Skin epidermis (tissue), 12 donors: ENCODE measurements around the gene NHLRC4.
"Not testable (repeated sequence)": the region's sequence is repeated elsewhere in the genome, so short reads cannot be mapped to it uniquely, and the experiment has no call there.

ENCODE experiments used
- H3K27ac ChIP-seq, 21 experiments: fragments of 200-600 bp; sonication (generic) in 11 of 21; one replicate each; pipeline ENCODE4 v1.5.0; 2020; ENCODE audit warnings: mild to moderate bottlenecking in 3 of 21, inconsistent platforms in 2 of 21, moderate library complexity in 2 of 21
- H3K4me3 ChIP-seq, 7 experiments: fragments of 200-600 bp; sonication (generic) in 2 of 7; one replicate each; pipeline ENCODE4 v1.5.0; 2020; ENCODE audit warnings: inconsistent platforms in 2 of 7, mild to moderate bottlenecking in 2 of 7, moderate library complexity in 1 of 7

The NHLRC4 gene

GRCh38 chr16:590815-591200, 24.0 kb downstream of the NHLRC4 start:
- Histone ChIP-seq H3K4me3 (peak overlapping the region; percentile 52 to 95 (median 79)), H3K27ac (peak overlapping the region in 20 of 21 experiments; percentile 20 to 94 (median 86))

GRCh38 chr16:591231-591630, 24.4 kb downstream of the NHLRC4 start:
- peak overlapping the region in 5 of 7 experiments; percentile 52 to 89 (median 65) for H3K4me3 ChIP-seq
- peak overlapping the region in 13 of 21 experiments; percentile 72 to 94 (median 88) for H3K27ac ChIP-seq

- Histone ChIP-seq H3K27ac (peak overlapping the region in 20 of 21 experiments; percentile 4 to 94 (median 80)), H3K4me3 (peak overlapping the region in 3 of 7 experiments; percentile 6 to 89 (median 20))
Observed at GRCh38 chr16:591892-592517, 25.2 kb downstream of the NHLRC4 start.

GRCh38 chr16:592518-593306, 25.9 kb downstream of the NHLRC4 start:
- H3K4me3 ChIP-seq: peak overlapping the region in 3 of 7 experiments; percentile 6 to 89 (median 20)
- peak overlapping the region in 20 of 21 experiments; percentile 39 to 94 (median 84) for H3K27ac ChIP-seq

- peak overlapping the region in 20 of 21 experiments; percentile 39 to 94 (median 84) for H3K27ac ChIP-seq
- peak overlapping the region in 1 of 7 experiments; percentile 17 for H3K4me3 ChIP-seq
Observed at GRCh38 chr16:593406-593805, 26.6 kb downstream of the NHLRC4 start.

DNA sequence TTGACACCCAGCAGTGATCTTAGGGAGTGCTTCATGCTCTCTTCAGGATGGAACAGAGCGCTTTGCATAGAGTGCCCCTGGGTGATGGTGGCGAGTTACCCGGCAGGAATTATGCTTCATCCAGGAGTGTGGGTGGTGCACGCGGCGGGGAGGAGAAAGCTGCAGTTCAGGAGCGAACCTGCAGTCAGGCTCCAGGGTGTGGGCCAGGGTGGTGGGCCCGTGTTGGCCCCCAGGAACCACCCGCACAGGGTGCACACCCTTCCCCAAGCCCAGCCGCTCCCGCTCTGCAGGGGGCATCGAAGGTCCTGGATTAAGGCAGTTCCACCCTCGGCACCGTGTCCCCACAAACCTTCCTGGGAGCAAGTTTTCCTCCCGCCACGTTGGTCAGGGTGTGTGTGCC, 27.0 kb downstream of the NHLRC4 start:
- H3K27ac ChIP-seq: peak overlapping the region in 16 of 21 experiments; percentile 6 to 94 (median 84)

GRCh38 chr16:595094-595528, 28.3 kb downstream of the NHLRC4 start:
- Histone ChIP-seq H3K4me3 (no peak overlapping the region), H3K27ac (peak overlapping the region in 3 of 21 experiments; percentile 32 to 94 (median 79))

More for the DNA sequence above, 27.0 kb downstream of the NHLRC4 start:
- H3K4me3 ChIP-seq: peak overlapping the region in 1 of 7 experiments; percentile 17

- no peak overlapping the region for H3K27ac ChIP-seq
- H3K4me3 ChIP-seq: no peak overlapping the region
Observed at GRCh38 chr16:595942-596735, 29.3 kb downstream of the NHLRC4 start.

GRCh38 chr16:596736-597060, 29.9 kb downstream of the NHLRC4 start:
- Histone ChIP-seq H3K4me3 (no peak overlapping the region), H3K27ac (no peak overlapping the region)

DNA sequence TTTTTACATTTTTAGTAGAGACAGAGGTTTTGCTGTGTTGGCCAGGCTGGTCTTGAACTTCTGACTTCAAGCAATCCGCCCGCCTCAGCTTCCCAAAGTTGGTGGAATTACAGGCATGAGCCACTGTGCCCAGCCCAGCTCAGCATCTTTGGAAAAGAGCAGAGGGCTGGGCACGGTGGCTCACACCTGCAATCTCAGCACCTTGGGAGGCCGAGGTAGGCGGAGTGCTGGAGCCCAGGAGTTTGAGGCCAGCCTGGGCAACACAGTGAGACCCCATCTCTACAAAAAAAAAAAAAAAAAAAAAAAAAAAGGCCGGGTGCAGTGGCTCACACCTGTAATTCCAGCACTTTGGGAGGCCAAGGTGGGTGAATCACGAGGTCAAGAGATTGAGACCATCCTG, 30.9 kb downstream of the NHLRC4 start:
- not testable (repeated sequence) for H3K4me3 ChIP-seq, H3K27ac ChIP-seq

DNA sequence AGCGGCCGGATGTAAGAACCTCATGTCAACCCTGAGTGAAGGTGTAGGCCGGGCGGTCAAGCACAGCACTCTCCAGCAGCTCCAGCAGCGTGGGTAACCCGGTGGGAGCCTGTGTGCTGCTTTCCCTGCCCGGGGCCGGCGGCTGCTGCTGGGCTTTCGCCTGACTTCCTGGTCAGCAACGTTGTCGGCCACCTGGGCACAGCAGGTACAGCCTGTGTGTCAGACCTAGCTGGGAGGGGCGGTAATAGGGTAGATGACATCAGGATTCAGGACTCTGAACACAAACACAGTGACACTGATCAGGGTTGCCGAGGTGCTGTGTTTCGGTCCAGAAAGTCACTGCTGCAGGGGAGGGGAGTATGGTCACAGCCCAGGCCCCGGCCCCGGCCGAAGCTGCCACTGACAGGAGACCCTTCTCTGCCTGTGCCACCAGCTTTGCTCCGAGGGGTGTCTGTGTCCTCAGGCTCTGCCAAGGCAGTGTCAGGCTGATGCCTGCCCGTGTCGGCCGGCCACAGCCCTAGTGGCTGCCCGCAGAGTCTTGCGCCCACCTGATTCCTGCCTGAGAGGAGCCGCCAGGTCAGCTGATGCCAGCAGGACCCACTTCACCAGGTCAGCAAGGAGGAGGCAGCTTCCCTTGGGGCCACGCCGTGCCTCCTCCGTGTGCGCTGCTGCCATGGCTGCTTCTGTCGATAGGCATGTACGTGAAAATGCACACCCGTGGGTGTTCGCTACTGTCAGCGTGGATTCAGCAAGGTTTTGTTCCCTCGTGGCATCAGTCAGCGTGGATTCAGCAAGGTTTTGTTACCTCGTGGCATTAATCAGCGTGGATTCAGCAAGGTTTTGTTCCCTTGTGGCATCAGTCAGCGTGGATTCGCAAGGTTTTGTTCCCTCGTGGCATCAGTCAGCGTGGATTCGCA, 32.3 kb downstream of the NHLRC4 start:
- H3K27ac ChIP-seq: no peak overlapping the region
- H3K4me3 ChIP-seq: no peak overlapping the region

- Histone ChIP-seq H3K4me3 (no peak overlapping the region), H3K27ac (no peak overlapping the region)
Observed at GRCh38 chr16:600781-601180, 34.0 kb downstream of the NHLRC4 start.

GRCh38 chr16:603933-604332, 37.1 kb downstream of the NHLRC4 start:
- no peak overlapping the region for H3K27ac ChIP-seq

GRCh38 chr16:606656-607307, 40.0 kb downstream of the NHLRC4 start:
- Histone ChIP-seq H3K27ac (no peak overlapping the region), H3K4me3 (no peak overlapping the region)

More at GRCh38 chr16:603933-604332, 37.1 kb downstream of the NHLRC4 start:
- H3K4me3 ChIP-seq: no peak overlapping the region

- no peak overlapping the region for H3K4me3 ChIP-seq
- H3K27ac ChIP-seq: no peak overlapping the region
Observed at GRCh38 chr16:608019-608418, 41.2 kb downstream of the NHLRC4 start.

GRCh38 chr16:609316-609715, 42.5 kb downstream of the NHLRC4 start:
- Histone ChIP-seq H3K4me3 (no peak overlapping the region), H3K27ac (no peak overlapping the region)

- H3K4me3 ChIP-seq: no peak overlapping the region
- peak overlapping the region in 6 of 21 experiments; percentile 29 to 67 (median 61) for H3K27ac ChIP-seq
Observed at GRCh38 chr16:609984-610383, 43.2 kb downstream of the NHLRC4 start.

DNA sequence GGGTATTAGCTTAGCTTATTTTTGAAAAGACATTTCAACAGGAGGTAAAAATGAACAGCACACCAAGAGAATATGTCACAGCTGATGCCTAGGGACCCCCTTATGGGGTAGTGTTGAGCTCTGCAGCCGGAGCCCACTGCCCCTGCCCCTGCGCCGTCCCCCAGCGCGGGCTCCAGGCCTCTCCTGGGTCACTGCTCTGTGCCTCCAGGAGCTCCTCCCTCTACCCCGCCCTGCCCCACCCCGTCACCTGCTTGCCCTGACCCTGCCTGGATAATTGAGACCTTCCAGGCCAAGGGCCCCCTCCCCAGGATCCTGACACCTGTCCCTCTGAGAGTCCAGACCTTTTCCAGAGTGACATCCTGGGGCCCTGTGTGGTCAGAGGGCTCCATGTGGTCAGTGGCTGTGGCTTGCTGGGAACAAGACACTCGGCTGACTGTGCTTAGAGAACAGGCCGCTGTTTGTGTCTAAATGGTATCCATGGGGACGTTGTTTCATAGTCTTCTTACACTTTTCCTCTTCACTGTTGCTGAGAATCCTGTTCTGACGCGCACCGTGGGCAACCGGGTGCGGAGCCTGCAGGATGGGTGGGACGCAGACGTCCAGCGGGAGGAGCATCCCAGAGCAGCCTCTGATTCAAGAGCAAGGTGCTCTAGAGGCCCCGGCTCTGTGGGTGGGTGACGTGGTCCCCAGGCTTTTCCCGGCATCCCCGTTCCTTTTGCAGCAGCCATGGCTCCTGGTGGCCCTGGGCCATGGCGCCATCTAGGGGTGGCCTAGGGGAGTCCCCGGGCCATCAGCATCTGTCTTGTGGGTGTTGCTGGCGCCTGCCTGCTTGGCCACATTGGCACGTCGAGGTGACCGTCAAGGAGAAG, 43.9 kb downstream of the NHLRC4 start:
- H3K4me3 ChIP-seq: no peak overlapping the region
- peak overlapping the region in 10 of 21 experiments; percentile 8 to 67 (median 42) for H3K27ac ChIP-seq
